NCI-H446 (cell line): ENCODE results near the gene PBX4.
A peak's percentile ranks its signal among the peaks of the same experiment; 100 is the strongest.

ENCODE experiments used
- DNase-seq, 2 experiments: peaks; one replicate each; lab custom pipeline; 2025; lab: John Stamatoyannopoulos, UW

Gene PBX4

DNA sequence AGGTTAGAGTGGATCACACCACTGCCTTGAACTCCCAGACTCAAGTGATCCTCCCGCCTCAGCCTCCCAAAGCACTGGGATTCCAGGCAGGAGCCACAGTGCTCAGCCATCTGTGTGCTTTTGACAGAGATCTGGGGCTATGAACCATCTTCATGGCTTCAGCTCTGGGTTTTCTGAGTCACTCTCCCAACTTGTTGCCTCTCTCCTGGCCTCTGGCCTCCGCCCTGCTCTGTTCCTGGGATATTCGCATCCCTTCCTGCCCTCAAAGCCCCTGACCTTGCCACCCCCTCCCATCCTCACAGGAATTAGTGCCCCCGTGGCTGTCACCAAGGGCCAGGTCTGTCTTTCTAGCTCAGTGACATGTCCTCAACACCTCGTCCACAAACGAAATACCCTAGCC lies 30.7 kb upstream of the PBX4 start:
- no peak for DNase-seq

DNA sequence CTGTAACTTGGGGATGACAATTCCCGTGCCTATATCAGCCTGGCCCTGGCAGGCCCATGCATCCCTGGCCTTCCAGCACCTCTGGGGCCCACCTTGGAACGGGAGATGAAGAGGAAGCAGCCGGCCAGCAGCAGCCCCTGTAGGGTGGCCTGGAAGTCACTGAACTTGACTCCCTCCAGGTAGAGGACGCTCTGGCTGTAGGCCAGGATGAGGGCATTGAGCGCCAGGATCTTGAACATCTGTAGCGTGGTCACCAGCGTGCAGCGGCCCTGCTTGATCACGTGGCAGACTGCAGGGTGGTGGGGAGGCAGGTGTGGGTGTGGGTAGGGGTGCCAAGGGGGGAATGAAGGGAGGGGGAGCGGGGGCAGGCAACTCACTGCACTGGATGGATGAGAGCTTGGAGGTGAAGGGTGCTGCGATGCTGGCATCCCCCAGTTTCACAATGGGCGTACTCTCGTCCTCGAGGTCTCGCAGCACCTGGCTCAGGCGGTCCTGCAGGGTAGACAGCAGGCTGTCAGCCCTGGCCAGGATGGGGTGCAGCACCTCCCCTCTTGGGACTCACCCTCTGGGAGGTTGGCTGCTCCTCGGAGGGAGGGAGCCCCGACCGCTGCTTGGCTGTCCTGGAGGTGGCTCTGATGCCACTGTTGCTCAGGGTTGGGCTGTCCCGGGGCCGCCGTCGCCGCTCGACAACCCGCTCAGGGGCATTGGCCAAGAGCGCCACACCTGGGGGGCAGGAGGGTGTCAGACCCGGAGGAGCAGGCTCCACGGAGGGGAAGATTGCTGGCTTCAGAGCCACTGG lies 28.7 kb upstream of the PBX4 start:
- no peak for DNase-seq

DNA sequence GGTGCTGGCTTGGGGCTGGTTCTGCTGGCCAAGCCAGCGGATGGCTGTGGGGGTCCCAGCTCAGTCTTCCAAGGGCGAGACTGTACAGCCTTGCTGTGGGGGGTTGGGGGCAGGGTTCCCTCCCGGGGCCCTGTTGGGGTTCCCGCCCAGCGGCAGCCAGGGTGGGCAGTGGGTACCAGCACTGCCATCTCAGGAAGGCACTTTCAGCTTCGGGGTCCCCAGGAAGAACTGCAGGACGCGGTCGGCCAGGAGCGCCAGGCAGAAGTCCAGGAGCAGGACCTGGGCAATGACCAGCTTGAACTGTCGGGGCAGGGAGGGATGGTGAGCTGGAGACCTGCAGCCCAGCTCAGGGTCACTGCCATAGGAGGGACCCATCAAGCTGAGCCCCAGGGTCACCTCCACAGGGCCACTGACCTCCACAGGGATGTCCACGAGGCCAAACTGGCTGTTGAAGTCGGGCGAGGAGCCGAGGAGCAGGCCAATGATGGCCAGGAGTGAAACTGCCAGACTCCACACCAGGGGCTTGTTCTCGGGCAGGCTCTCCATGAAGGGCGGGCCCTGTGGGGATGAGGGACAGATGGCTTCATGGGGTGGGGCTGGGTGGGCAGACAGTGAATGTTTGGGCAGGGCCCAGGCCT lies 26.9 kb upstream of the PBX4 start:
- DNase-seq: no peak

DNA sequence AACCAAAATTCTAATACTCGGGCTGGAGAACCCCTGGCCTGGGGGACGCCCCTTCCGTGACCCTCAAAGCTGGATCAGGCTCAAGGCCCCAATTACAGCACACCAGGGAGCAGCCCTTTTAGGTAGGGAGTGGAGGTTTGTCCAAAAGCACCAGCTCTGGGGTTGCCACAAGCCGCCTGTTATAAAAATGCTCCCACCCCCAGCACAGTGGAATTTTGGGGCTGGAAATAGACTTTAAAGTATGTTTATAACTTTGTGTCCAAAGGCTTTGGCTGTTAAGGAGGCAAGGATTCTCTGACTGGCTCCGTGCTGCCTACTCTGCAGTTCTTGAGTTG lies 25.5 kb upstream of the PBX4 start:
- no peak for DNase-seq

DNA sequence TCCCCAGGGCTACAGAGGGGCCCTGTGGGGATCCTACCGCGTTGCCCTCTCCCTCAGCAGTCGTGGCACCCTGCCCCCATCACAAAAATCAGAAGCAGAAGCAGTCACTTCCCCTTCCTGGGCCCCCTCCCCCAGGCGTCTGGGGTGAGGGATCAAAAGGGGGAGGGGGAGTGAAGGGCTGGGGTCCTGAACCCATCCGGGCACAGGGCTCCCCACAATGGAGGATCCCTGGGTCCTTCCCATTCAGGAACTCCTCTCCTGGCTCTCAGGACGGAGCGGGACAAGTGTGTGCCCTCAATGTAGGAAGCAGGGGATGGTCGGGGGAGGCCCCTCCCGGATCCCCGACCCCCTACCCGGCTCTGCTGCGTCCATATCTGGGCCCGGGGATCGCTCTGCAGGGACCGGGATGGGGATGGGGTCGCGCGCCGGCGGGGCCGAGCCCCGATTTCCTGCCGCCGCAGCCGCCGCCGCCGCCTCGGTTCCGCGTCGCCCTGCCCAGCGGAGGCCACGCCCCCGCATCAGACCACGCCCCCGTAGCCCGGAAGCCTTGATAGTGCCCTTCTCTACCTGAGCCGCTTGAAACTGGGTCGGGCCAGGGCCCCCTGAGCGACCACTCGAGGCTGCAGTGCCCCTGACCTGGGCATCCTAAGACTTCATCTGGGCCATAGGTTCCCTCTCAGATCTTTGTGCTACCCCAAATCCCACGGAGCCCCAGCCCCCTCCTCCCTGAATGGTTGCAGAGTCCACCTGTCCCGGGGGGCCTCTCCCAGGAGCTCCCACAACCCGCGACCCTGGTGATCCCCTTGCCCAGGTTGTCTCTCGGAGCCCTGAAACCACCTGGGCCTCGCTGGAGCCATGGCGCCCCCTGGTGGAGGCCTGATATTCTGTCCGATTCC lies 24.9 kb upstream of the PBX4 start, which contains the start of gene GMIP:
GMIP (minus strand) TSS at position 500 of the 896 bp plus-strand sequence; CDS start at position 372, 128 bp downstream.
- DNase-seq: peak; percentile 31 to 60

DNA sequence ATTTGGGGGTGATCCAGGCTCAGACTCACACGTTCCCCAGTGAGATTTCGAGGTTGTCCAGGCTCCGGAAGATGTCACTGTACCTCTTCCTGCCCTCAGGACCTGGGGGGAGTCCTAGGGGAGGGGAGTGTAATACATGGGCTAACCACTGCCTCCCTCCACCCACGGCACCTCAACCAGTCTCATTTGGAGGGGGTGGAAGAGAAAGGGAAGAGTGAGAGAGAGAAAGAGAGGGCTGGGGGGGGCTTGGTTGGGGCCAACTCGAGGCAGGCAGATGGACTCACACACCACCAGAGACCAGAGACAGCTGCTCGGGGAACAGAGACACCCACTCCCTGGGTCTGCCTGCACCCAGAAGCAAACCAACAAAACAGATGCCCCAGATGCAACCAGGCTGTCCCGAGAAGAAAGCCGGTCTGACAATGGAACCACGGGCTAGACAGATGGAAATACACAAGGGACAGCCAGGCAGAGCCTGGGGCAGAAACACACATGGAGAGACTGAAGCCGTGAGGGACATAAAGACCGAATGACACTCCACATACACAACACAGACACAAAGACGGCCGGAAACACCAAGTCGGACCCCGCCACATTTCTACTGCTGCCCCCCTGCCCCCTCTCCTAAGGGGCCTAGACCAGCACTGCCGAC lies 24.1 kb upstream of the PBX4 start:
- DNase-seq: peak in 1 of 2 experiments; percentile 29

DNA sequence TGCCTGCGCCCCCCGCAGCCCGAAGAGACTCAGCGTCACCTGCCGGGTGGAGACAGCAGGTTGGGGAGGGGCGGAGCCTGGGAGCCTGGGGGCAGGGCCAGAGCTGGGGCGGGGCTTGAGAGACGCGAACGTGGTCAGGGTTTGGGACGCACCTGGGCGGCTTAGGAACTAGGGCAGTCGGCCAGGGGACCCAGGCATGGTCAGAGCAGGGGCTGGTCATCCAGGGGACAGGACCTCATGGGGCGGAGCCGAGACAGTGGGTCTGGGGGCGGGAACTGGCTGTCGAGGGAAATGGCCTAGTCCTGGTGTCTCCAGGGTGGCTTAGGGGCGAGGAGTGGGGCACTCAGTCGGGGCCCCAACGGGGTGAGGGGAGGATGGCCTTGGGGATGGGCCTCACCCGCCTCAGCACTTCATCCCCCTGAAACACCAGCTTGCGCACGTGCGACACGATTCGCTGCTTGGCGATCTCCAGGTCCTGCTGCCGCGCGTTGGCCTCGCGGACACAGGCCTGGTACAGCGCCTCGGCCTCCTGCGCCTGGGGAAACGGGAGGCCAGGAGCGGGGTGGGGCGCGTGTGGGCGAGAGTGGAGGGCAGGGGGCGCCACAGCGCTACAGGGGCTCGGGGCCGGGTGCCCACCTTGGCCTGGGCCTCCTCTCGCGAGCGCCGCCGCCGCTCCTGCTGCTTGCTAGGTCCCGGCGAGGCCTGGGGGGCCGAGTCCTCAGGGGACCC lies 19.2 kb upstream of the PBX4 start:
- DNase-seq: no peak

DNA sequence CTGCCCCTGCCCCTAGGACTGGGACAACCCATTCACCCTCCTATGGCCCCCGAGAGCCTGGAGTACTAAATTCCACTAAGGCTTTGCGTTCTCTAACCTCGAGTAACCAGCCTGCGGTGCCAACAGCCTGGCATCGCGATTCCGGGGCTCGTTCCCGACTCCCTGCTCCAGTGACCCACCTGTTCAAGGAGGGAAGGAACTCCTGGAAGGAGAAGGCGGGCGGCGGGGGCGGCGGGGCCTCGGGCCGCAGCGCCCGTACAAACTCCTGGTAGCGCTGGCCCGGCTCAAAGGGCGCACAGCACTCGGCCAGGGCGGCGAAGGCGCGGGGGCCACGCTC lies 18.7 kb upstream of the PBX4 start:
- DNase-seq: no peak

DNA sequence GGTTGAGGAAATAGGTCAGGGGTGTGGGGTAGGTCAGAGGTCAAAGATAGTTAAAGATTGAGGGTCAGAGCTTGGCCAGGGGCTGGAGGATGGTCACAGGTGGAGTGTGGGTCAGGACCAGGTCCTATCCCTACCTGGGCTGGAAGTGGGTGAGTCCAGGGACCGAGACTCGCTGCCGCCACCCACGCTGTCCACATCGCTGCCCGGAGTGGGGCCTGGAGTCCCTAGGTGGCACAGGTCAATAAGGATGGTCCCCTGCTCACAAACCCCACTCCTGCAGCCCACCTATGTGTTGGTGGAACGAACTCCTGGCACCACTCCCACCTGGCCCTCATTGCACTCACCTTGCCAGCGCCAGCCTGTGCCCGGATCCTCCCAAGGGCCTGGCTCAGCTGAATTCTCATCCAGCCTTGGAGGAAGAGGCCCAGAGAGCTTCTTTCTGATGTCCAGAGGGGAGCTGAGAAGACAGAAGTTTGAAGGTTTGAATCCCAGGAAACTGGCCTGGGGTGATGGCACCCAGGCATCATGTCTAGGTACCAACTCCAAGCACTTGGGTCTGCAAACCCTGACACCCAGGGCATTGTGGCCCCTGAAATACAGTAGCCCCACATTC lies 18.2 kb upstream of the PBX4 start:
- no peak for DNase-seq

DNA sequence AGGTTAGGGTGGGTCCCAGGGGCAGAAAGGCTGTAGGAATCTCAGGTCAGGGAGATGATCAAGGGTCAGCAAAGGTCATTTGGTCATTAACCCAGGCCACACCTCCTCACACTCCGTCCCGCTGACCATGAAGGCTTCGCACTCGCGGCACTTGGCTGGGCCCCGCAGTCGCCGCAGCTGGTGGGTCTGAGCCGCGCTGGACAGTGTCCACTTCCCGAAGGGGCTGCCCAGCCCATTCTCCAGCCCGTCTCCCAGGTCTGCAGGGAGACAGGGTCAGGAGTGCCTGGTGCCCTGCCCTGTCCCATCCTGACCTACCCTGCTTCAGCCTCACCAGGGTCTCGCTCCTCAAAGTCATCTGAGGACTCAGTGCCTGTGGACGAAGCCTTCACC lies 16.8 kb upstream of the PBX4 start:
- DNase-seq: no peak

DNA sequence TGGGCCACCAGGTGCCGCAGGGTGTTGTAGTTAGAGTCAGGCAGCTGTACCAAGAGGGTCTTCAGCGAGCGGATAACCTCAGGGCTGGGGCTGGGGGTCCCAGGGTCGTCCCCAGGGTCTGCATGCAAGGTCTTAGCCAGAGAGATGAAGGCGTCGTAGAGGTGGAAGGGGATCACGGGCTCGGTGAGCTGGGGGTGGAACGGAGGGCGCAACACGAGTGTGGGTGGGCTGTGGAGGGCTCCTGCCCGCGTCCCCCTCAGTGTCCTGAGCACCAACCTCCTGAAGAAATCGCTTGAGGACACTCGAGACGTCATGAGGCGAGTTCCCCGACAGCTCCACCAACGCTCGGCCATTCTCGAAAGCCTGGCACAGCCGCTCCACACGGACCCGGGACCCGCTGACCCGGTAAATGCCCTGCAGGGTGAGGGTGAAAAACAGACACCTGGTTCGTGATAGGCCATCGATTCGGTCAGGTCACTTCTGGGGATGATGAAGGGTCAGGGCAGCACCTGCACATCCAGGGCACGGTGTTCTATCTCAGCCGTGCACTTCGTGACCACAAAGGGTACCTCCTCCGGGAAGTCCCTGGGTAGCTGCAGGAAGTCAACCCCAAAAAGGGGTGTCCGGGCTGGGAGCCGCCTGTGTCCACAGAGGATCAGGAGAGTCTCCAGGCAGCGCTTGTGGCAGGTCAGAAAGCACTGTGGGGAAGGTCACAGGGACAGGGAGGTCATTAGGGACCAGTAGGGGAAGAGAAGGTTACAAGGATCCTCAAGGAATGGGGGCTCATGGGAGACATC lies 16.2 kb upstream of the PBX4 start:
- no peak for DNase-seq

DNA sequence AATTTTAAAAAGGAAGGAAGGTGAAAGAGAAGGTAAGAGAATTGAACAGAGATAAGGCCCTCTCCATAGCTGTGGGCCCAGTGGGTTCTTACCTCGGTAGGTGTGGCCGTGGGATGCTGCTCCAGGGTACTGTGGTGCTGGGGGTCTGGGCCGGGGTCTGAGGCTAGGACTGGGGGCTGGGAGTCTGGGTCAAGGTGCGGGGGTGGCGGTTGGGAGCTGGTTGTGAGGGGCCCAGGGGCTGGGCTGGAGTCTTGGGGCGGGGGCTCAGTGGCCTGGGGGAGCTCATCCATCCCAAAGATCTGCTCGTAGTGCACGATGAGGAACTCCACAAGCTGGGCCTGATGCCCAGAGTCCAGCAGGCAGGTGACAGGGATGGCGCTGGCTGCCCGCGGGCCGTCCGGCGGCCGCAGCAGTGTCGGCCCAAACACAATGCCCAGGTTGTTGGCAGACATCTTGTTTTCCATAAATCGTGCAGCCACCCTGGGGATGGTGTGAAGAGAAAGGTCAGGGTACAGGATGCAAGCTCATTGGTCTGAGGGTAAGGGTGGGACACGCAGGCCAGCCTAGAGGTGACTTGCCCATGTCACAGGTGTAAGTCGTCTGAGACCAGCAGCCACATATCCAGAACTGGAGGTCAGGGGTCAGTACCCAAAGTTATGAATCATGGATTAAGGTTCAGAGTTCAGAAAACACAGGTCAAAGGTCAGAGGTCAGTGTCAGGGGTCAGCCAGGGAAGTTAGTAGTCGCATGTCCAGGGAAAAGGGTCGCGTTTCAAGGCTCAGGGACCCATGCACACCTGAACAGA lies 15.4 kb upstream of the PBX4 start:
- no peak for DNase-seq

DNA sequence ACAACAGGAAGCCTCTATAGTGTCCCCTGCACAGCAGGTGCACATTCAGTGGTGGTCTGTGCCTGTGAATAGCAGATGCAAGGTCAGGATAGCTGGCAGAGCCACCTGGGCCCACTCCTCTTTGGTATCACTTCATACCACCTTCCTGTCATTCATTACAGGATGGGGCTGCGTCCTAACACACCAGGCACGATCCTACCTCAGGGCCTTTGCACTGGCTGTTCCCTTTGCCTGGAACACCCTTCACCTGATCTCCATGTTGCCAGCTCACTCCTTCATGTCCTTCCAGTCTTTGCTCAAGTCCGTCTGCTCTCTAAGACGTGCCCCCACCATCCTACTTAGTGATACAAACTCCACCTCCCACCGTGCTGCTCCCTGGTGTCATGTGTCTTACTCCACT lies 14.2 kb upstream of the PBX4 start:
- no peak for DNase-seq

DNA sequence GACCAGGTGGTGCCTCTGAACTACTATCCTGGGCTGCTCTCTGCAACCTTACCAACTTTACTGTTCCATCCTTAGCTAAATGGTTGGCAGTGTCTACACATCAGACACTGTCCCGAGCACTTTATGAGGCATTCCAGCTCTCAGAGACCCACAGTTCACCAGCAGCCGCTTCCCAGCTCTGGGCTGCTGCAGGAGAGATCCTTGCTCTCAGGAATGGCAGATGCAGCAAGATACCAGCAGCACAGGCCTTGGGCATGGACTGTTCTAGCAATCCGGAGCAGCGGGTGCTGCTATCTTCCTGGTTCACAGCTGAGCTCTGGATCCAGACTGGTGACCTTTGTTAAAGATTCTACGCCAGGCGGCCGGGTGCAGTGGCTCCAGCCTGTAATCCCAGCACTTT lies 12.9 kb upstream of the PBX4 start:
- DNase-seq: no peak

DNA sequence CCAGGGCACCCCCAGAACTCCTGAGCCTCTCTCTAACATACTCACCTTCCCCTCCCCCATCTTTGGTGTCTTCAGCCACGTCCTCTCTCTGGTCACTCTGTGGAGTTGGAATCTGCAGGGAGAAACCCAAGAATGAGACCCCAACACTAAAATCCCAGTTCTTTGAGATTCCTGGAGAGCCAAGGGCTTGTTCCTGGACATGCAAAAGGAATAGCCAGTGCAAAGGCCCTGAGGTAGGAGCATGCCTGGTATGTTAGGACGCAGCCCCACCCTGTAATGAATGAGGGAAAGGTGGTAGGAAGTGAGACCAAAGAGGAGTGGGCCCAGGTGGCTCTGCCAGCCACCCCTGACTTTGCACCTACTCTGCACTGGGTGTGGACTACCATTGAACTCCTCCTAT lies 11.9 kb upstream of the PBX4 start:
- no peak for DNase-seq

DNA sequence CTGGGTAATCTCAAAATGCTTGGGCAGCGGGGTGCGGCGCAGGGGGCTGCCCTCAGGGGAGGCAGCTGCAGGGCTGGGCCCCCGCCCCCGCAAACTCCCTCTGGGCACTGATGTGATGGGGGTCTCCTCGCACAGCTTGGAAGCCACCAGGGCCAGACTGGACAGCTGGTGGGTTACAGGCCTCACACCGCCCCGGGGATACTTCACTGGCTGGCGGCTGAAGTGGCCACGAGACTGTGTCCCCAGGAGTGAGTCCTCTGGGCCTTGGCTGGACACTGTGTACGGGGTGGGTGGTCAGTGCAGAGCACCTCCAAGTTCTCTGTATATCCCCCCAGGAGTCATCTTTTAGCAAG lies 11.6 kb upstream of the PBX4 start:
- DNase-seq: no peak

DNA sequence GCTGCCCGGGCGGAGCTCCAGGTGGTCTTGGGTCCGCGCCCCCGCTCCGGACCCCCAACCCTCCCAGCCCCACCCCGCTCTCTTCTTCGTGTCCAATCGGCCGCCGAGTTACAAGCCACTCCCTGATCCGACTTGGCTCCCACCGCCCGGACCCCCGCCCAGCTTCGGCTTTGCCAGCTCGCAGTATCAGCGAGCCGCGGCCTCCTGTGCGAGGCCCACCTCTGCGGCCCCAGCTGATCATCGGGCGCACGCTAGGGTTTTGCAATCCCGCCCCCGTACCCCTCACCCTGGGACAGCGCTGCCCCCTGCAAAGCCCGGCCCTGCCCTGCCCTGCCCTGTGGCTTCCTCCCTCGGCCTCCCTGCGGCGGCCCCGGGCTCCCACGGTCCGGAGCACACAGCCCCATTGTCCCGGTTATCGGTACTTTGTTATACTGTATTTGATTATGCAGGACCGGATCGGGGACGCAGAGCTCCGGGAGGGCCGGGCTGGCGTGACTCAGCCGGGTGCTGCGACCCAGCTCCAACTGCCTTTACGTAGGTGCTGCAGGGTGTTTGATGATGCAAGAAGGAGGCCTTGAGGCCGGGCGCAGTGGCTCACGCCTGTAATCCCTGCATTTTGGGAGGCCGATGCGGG lies 10.1 kb upstream of the PBX4 start:
- DNase-seq: no peak

DNA sequence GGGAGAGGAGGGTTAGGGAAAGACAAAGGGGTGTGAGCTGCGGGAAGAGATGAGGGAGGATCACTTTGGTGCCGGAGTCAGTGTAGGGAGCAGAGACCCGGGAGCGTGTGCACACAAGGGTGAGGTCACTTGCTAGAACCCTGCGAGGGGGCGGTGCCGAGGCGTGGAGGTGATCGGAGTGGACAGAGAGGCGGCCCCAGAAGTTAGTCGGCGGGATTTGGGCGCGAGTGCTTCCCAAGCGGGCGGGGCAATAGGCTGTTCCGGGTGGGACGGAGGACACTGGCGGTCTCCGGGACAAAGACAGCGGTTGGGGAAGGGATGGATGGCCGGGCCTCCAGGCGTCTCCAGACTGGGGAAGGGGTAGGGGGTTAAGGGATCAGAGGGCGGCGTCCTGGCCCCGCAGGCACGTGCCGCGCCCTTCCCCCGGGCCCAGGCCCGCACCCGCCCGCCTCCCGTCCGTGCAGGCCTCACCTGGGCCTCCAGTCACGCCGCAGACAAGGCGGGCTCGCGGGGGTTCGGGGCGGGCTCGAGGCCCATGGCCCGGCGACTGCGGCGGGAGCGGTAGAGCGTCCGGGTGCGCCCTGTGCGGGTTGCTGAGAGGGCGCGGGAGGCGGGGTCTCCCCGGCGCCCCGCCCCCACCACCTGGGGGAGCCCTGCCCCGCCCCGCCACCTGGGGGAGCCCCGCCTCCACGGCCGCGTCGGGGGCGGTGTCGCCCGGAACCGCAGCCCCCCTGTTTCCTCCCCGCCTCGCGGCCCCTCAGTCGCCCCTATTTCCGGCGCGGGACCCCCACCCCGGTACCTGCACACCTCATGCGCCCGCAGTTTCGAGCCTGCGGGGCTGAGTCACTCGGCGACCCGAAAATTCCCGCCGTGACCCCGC lies 9.4 kb upstream of the PBX4 start, which contains the start of gene LPAR2:
LPAR2 (minus strand) TSS at position 600 of the 880 bp plus-strand sequence. CDS start 945 bp downstream, outside the sequence.
- DNase-seq: peak in 1 of 2 experiments; percentile 53
